NCI-H446 (cell line): Measurements from ENCODE around the gene ARHGEF10L.

ENCODE experiments used
- DNase-seq, 2 experiments: peaks; one replicate each; lab custom pipeline; 2025; lab: John Stamatoyannopoulos, UW

Gene ARHGEF10L

GRCh38 chr1:17655169-17655568, 115.7 kb downstream of the ARHGEF10L start:
- DNase-seq, result no peak

- no peak for DNase-seq
Observed at GRCh38 chr1:17655922-17656321, 116.4 kb downstream of the ARHGEF10L start.

DNA sequence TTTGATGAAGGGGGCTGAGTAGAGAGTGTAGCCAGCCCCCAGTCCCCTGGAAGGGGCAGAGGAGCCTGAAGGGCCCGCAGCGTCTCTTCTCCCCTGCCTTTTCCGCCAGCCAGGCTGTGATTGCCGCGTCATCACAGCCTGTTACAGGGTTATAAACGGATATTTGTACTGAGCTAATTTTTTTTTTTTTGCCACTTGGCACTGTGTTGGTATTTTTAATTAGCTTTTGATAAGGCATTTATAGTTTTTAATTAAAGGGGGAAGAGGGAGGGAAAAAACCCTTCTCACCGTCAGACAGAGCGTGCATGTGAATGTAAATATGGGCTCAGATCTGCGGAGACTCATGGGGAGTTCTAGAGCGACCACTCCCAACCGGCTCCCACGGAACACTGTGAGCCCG, 117.9 kb downstream of the ARHGEF10L start:
- no peak for DNase-seq

GRCh38 chr1:17658837-17659236, 119.3 kb downstream of the ARHGEF10L start:
- DNase-seq, result no peak

- peak; percentile 26 to 70 for DNase-seq
Observed at GRCh38 chr1:17661546-17662157, 122.2 kb downstream of the ARHGEF10L start.

DNA sequence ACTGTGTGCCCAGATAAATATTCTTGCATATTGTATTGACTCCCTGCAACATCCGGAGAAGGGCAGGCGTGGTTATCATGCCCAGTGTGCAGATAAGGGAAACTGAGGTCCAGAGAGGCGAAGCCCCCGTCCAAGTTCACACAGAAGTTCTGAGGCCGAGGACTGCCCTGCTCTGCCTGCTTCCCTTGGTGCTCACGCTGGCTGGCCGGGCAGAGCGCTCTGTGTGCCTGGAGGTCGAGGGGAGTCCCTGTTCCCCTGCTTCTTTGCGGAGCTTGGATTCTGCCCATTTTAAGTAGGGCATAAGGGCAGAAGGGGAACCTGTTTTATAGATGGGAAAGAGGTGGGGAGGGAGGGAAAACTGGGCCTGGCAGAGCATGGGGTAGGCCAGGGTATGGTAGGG, 122.8 kb downstream of the ARHGEF10L start:
- no peak for DNase-seq

- DNase-seq, result no peak
Observed at GRCh38 chr1:17662786-17663185, 123.3 kb downstream of the ARHGEF10L start.

DNA sequence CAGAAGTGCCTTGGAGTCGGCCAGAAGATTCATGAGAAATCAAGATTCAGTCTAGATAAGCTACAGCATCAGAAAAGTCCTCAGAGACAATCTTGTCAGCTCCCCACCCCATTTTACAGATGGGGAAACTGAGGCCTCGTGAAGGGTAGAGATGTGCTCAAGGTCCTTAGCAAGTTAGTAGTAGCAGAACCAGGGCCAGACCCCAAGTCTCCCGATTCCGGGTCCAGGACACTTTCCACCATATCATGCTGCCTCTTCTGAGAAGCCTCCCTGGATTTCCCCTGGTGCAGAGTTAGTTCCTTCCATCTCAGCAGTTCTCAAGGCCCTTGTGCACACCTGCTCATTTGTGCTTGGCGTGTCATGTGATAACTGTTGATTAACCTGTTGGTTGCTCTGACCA, 124.1 kb downstream of the ARHGEF10L start:
- DNase-seq, result no peak

DNA sequence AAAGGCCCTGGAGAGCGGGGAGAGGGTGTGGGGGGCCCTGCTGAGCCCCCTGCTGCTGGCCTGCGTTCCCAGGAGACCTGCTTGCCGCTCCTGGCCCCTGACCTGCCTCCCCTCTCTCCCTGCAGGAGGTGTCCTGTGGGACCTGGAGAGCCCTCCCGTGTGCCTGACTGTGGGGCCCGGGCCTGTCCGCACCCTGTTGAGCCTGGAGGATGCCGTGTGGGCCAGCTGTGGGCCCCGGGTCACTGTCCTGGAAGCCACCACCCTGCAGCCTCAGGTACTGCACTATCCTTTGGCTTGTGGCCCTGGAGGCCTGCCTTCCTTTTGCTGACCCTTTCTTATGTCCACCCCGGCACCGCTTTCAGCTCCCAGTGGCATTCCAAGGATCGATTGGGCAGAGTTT, 124.8 kb downstream of the ARHGEF10L start:
- DNase-seq, result no peak

- DNase-seq, result no peak
Observed at GRCh38 chr1:17665054-17665453, 125.6 kb downstream of the ARHGEF10L start.

DNA sequence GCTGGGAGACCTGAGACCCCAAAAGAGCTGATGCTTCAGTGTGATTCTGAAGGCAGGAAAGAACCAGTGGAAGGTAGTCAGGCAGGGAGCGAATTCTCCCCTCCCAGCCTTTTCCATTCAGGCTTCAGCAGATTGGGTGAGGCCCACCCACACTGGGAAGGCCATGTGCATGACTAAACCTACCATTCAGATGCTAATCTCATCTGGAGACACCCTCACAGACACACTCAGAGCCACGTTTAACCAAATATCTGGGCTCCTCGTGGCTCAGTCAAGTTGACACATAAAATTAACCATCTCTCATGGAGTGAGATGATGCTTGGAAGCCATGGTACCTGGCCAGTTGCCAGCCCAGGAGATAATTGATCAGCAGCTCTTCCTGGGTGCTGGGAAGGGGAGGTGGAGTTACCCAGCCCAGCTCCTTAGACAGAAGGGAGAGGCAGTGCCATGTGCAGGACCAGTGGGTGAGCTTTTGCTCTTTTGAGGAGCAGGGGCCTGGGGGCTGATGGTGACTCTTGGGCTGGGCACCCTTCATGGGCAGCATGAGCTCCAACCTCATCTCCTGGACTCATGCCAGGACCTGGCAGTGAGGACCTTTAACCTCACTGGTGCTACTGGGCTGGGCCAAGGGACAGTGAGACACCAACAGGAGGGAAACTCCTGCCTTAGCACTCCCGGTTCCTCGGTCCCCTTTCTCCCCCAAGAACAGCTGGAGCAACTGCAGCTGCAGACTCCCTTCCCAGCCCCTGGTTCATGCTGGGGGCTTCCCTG, 126.6 kb downstream of the ARHGEF10L start:
- peak in 1 of 2 experiments; percentile 14 for DNase-seq

DNA sequence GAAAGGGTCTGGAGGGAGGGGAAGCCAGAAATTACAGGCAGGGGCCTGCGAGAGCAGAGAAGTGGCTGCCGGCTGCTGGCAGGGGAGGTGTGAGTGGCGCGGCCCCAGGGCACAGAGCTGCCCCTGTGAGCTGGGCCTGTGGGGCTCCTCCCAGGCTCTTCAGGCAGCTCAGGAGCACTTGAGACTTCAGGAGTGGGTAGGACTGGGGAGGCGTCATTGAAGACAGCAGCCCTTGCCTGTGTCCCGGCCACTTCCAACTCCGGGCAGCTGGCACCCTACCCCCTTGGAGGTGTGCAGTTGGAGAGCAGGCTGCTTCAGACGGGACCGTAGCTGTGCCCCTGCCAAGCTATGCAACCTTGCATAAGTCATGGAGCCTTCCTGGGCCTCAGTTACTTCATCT, 128.1 kb downstream of the ARHGEF10L start:
- no peak for DNase-seq

- DNase-seq, result no peak
Observed at GRCh38 chr1:17668195-17668594, 128.7 kb downstream of the ARHGEF10L start.

- DNase-seq, result no peak
Observed at GRCh38 chr1:17668624-17669175, 129.2 kb downstream of the ARHGEF10L start.

GRCh38 chr1:17669305-17669704, 129.8 kb downstream of the ARHGEF10L start:
- DNase-seq, result no peak

GRCh38 chr1:17669866-17670451, 130.5 kb downstream of the ARHGEF10L start:
- no peak for DNase-seq

DNA sequence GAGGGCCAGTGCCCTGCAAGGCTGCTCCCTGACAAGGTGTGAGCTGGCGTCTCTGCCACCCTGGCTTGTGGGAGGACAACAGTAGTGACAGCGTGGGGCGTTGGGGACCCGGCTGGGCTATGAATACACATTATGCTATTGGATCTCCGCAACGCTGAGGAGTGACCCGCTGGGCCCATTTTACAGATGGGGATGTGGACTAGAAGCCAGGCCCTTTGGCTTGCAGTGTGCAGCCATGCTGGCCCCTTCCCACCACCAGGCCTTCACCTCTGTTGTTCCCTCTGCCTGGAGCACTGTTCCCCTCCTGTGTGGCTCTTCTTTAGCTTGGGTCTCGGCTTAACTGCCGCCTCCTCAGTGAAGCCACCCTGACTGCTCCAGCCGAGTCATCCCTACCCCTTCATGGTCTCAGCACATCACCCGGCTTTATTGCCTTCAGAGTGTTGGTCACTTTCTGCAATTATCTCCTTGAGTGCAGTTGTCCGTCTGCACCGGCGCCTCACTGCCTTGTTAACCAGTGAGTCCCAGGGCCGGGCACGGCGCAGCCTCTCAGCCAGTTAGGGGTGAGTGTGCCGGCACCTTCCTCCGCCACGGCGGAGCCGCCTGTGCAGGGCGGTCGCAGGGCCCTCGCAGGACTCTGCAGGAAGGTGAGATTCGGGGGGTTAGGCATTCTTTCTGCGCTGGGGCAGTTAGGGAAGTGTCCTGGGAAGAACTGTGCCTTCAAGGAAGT, 131.3 kb downstream of the ARHGEF10L start:
- no peak for DNase-seq

DNA sequence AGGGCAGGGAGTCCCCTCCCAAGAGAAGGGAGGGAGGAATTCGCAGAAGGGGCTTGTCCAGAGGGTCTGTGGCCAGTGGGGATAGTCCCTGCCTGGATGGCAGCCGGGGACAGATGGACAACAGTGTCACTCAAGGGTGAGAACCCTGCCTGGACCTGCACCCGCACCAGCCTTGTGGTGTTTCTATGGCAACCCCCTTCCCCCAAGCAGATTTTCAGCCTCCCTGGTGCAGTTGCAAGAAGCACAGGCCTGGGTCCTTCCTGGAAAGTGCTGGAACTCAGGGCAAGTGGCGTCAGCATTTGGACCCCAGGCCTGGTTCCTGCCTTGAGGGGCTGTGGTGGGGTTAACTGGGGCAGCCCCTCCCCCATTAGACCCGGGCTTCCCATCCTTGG, 131.8 kb downstream of the ARHGEF10L start:
- DNase-seq, result no peak

- DNase-seq, result no peak
Observed at GRCh38 chr1:17671741-17672140, 132.2 kb downstream of the ARHGEF10L start.

DNA sequence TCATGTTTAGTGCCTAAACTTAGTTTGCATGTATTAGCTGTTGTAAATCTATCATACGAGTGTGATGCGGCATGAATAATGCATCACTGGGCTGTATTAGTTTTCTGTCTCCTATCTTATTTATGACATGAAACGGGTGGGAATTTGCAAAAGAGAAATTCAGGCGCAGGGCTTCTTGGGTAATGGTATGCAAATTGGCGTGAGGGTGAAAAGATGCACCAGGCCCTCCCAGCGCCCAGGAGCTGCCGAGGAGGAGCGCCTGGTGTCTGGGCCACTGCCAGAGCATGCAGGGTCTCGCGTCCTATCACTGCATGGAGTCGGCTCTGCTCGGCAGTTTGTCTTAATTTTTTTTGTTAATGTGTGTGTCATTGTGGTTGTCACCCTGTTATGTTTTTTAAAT, 132.7 kb downstream of the ARHGEF10L start:
- DNase-seq, result no peak

DNA sequence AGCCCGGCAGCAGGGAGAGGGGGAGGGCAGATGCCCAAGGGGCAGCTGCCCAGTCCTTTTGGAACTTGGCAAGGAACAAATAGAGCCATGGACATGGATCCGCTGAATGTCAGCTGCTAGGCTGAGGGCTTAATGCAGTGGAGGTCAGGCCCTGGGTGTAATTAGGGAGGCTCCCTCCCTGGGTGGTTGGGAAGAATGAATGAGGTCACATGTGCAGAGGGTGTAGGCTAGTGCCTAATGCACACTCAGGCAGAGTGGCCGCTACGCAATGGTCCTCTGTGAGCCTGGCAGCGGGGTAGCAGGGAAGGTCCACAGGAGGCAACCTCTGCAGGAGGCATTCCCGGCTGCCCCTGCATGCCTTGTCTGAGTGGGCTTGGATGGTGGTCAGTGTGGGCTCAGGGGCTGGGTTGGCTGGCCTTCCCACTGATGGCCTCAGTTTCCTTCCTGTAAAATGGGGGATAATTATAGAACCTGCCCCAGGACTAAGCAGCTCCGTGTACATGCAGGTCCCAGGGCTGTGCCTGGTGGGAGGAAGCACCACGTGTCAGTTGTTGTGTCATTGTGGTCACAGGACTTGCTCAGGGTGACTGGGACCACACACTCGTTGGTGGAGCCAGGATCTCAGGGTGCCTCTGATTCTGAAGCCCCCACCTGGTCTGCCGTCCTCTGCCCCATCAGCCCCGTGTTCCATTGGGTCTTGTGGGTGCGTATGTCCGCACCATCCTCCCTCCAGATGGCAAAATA, 134.0 kb downstream of the ARHGEF10L start:
- no peak for DNase-seq
